ENCODE results near the gene FARP1.

Gene FARP1

DNA sequence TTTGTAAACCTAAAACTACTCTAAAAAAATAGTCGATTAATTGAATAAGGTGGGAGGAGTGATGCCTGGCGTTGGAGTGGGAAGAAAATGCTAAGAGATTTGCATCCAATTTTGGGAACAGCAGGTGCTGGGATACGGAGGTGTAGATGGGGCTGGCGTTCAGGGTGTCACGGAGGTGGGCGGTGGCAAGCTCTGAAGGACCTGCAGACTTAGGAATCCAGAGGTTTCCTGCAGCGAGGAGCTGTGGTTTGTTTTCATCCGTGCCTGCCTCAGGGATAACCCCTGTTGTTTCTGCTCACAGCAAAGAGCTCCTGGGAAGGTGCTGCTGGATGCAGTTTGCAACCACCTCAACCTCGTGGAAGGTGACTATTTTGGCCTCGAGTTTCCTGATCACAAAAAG, 200.6 kb downstream of the FARP1 start:
- Histone ChIP-seq H3K4me3 (no peak overlapping the region), H3K9me3 (no peaks in the 10 kb centered on the region), H3K4me1 (peaks cover 14% of the 10 kb centered on the region), H3K36me3 (replicated peaks) (no peaks in the 10 kb centered on the region), H3K27me3 (ENCODE audit: low read depth) (no peaks in the 10 kb centered on the region)
- DNase-seq (ENCODE audit: low spot score in 2 of 2) = no peak
- in situ Hi-C loops (cut with MboI; ENCODE audit: low sequenced_read_pairs) = no loop called here

DNA sequence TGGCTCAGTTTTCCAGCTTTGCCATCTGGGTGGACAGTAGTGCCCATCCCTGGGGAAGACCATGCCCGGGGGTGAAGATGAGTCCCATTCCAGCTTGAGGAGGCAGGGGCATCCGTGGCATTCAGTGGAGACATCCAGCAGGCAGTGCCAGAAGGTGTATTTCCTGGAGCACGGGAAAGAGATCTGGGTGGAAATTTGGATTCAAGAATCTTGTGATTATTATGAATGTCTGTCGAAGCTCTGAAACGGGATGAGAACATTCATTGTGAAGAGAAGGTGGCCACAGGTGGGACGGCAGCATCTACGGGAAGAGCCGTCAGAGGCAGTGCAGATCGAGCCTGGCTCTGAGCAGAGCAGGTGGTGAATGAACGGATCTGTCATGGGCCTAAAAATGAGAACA, 201.5 kb downstream of the FARP1 start:
- Histone ChIP-seq H3K4me3 (no peak overlapping the region), H3K36me3 (replicated peaks) (no peaks in the 10 kb centered on the region), H3K9me3 (no peaks in the 10 kb centered on the region), H3K27me3 (ENCODE audit: low read depth) (no peaks in the 10 kb centered on the region), H3K4me1 (peaks cover 14% of the 10 kb centered on the region)
- in situ Hi-C loops (cut with MboI; ENCODE audit: low sequenced_read_pairs) = no loop called here
- DNase-seq (ENCODE audit: low spot score in 2 of 2) = no peak

DNA sequence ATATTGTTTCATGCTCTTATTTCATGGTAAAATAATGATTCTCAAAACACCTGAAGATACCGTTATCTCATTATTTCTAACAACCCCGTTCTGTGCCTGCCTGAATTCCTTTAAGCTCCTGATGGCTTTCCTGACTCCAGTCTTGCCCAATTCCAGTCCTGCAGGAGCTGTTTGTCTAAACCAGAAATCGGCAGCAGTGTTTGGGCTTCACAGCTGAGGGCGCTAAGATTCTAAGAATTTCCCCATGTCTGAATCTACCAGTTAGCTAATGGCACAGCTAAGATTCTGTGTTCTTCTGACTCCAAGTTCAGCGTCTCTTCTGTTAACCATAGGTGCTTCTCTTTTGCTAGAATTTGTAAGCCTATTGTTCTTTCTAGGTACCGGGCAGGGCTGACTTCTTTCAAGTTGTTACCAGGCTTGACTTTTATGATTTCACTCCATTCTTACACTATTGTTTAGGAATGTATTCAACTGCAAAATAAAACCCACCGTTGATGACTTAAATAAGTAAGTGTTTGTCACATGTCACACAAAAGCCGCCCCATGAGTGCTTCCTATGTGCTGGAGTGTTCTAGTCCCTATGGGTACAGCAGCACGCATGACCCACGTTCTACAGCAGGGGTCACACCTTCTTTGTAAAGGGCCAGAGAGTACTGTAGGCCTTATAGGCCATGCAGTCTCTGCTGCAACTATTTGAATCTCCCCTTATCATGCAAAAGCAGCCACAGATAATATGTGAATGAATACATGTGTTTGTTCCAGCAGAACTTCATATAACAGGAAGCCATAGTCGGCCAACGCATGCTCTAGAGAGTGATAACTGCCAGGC, 202.4 kb downstream of the FARP1 start:
- H3K4me3 ChIP-seq = no peak overlapping the region
- H3K4me1 ChIP-seq = peaks cover 14% of the 10 kb centered on the region
- in situ Hi-C loops (cut with MboI; ENCODE audit: low sequenced_read_pairs) = no loop called here
- DNase-seq (ENCODE audit: low spot score in 2 of 2) = peak; percentile 64 to 66
- no peaks in the 10 kb centered on the region for H3K36me3 ChIP-seq (replicated peaks)
- no peaks in the 10 kb centered on the region for H3K27me3 ChIP-seq (ENCODE audit: low read depth)
- no peaks in the 10 kb centered on the region for H3K9me3 ChIP-seq

DNA sequence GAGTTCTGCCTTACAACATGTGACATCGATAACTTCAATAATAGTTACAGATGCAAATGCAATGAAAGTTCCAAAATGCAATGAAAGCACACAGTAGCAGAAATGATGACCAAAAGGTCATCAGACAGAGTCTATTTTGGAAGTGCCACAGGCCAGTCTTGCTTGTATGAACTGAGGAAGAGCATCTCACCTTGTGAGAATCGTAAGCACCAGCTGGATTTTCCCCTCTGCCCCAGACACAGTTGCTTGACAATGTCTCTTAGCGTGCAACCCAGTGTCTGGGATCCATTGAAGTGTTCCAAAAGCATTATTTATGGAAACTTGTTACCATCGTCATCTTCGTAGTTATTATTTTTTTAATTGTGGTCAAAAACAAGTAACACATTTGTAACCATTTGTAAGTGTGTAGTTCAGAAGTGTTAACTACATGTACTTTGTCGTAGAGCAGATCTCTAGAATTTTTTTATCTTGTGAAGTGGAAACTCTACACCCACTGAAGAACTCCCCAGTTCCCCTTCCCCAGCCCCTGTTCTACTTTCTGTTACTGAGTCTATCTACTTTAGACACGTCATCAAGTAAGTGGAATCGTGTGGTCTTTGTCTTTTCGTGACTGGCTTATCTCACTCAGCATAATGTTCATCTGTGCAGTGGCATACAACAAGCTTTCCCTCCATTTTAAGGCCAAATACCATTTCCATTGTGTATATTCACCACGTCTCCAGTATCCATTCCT, 204.2 kb downstream of the FARP1 start:
- no peak overlapping the region for H3K4me3 ChIP-seq
- H3K4me1 ChIP-seq = peaks cover 14% of the 10 kb centered on the region
- H3K9me3 ChIP-seq = no peaks in the 10 kb centered on the region
- H3K27me3 ChIP-seq (ENCODE audit: low read depth) = no peaks in the 10 kb centered on the region
- DNase-seq (ENCODE audit: low spot score in 2 of 2) = no peak
- no peaks in the 10 kb centered on the region for H3K36me3 ChIP-seq (replicated peaks)
- in situ Hi-C loops (cut with MboI; ENCODE audit: low sequenced_read_pairs) = no loop called here

DNA sequence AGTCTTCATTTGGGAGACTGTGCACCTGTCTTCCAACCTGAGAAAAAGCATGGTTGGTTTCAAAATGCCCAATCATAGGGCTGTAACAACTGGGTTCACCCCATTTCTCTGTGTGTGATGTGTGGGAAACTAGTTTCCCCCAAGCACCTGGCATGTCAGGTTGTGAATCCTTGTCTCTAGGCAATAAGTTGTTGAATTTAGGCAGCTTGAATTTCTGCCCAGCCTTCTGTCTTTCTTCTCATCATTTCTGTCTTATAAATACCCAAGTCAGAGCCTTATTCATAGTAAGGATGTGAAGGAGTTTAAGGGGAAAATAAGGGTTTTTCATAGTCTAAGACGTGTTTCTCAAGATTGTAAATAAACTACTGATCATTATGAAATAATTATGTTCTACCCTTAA, 204.9 kb downstream of the FARP1 start:
- in situ Hi-C loops (cut with MboI; ENCODE audit: low sequenced_read_pairs) = no loop called here
- no peaks in the 10 kb centered on the region for H3K36me3 ChIP-seq (replicated peaks)
- DNase-seq (ENCODE audit: low spot score in 2 of 2) = no peak
- H3K9me3 ChIP-seq = no peaks in the 10 kb centered on the region
- peaks cover 14% of the 10 kb centered on the region for H3K4me1 ChIP-seq
- no peak overlapping the region for H3K4me3 ChIP-seq
- H3K27me3 ChIP-seq (ENCODE audit: low read depth) = no peaks in the 10 kb centered on the region

DNA sequence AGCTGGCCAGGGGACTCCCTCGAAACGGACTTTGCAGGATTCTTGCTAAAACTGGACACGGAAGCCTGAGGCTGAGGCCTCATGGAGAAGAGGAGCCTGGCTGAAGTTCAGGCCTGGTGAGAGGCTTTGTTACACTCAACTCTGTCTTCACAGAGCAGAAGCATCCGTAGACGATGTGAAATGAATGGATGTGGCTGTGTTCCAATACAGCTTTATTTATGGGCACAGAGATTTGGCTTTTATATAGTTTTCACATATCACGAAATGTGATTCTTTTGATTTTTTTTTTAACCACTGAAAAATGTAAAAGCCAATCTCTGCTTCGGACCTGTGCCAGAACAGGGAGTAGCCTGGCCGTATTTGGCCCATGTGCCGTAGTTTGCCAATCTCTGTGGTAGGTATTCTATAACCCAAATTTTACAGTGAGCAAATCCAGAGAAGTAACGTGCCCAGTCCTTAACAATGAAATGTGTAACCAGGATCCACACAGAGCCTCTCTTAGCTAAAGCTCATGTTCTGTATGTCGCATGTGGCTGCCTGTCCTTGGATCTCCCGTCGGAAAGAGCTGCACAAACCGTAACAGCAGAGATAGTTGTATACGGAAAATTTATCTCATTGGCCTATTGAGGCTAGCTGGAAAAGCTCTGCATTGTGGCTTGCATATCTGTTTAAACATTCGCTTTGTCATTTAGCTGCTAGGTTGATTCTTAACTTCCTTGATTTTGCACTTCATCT, 205.7 kb downstream of the FARP1 start:
- H3K27me3 ChIP-seq (ENCODE audit: low read depth) = no peaks in the 10 kb centered on the region
- no peaks in the 10 kb centered on the region for H3K36me3 ChIP-seq (replicated peaks)
- in situ Hi-C loops (cut with MboI; ENCODE audit: low sequenced_read_pairs) = no loop called here
- no peak overlapping the region for H3K4me3 ChIP-seq
- peaks cover 14% of the 10 kb centered on the region for H3K4me1 ChIP-seq
- no peak for DNase-seq (ENCODE audit: low spot score in 2 of 2)
- H3K9me3 ChIP-seq = no peaks in the 10 kb centered on the region

DNA sequence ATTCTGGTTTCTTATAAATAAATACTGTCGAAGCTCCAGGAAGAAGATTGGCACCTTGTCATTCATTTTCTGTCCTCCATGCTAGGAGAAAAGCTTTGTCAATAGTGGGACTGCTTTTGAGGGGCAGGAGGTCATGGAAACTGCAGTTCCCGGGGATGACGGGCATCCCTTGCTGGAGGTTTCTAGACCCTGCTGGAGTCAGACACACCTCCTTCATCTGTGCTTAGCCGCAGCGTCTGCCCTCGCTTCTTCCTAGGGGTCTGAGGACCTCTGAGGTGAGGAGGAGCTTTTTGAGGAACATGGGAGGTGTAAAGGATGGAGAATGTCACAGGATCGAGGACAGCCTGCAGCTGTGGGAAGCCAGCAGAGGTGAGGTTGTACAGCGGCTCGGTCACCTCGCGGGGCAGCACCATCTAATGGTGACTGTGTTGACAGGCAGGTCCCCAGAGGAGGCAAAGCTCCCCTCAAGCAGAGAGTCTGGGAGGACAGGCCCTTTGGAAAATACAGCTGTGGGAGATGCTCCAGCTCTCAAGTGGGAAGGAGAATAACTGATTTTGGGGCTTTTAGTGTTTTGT, 206.9 kb downstream of the FARP1 start:
- H3K27me3 ChIP-seq (ENCODE audit: low read depth) = no peaks in the 10 kb centered on the region
- H3K4me1 ChIP-seq = peaks cover 11% of the 10 kb centered on the region
- no peak overlapping the region for H3K4me3 ChIP-seq
- in situ Hi-C loops (cut with MboI; ENCODE audit: low sequenced_read_pairs) = no loop called here
- no peaks in the 10 kb centered on the region for H3K9me3 ChIP-seq
- H3K36me3 ChIP-seq (replicated peaks) = no peaks in the 10 kb centered on the region
- DNase-seq (ENCODE audit: low spot score in 2 of 2) = peak in 1 of 2 experiments; percentile 28

DNA sequence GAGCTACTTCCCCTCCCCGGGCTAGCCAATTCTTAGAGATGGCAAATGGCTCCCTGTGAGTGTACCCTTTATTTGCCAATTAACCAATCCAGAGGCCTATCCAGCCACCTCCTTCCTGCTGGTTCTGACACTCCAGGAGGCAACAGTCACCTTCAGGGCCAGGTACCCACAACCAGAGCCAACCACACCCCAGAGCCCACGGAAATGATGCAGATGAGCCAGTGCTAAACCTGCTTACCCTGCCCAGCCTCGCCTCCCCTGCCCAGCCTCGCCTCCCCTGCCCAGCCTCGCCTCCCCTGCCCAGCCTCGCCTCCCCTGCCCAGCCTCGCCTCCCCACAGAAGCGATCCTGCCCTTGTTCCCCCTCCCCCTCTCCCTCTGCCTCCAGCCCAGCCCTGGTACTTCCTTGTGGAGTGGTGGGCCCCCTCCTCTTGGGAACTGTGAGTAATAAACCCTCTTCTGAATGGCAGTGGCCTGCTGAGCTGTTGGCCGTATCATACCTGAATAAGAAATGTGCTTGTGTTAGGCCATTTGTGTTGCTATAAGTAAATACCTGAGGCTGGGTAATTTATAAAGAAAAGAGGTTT, 207.9 kb downstream of the FARP1 start:
- Histone ChIP-seq H3K27me3 (ENCODE audit: low read depth) (no peaks in the 10 kb centered on the region), H3K9me3 (no peaks in the 10 kb centered on the region), H3K4me3 (no peak overlapping the region), H3K4me1 (peaks cover under 1% of the 10 kb centered on the region), H3K36me3 (replicated peaks) (no peaks in the 10 kb centered on the region)
- DNase-seq (ENCODE audit: low spot score in 2 of 2) = no peak
- in situ Hi-C loops (cut with MboI; ENCODE audit: low sequenced_read_pairs) = no loop called here

DNA sequence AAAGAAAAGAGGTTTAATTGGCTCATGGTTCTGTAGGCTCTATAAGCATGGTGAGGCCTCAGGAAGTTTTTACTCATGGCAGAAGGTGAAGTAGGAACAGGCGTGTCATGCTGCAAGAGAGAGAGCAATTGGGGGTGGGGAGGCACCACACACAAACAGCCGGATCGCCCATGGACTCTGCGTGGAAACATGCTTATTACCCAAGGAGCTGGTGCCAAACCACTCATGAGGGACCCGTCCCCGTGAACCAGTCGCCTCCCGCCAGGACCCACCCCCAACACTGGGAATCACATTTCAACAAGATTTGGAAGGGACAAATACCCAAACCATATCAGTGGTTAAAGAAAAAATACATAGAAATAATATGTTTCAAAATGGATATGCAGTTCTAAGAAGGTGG, 208.7 kb downstream of the FARP1 start:
- Histone ChIP-seq H3K4me1 (no peaks in the 10 kb centered on the region), H3K27me3 (ENCODE audit: low read depth) (no peaks in the 10 kb centered on the region), H3K9me3 (no peaks in the 10 kb centered on the region), H3K4me3 (no peak overlapping the region), H3K36me3 (replicated peaks) (no peaks in the 10 kb centered on the region)
- in situ Hi-C loops (cut with MboI; ENCODE audit: low sequenced_read_pairs) = no loop called here
- DNase-seq (ENCODE audit: low spot score in 2 of 2) = no peak

DNA sequence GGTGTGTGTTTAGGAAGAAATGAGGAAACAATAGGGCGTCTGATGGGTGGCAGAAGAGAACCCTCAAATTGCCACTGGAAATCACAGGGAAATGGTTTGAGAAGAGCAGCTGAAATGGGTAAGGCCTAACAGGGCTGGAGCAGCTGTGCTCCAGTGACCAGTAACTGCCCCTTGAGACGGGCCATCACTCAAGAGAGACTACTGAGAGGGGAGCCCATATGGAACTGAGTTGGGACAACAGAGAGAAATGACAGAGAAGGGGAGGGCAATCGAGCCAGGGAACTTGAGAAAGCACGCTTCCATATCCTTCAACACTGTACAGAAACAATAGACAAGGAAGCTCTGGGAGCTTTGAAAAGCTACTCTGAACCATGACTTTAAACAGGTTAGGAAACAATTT, 209.3 kb downstream of the FARP1 start:
- in situ Hi-C loops (cut with MboI; ENCODE audit: low sequenced_read_pairs) = no loop called here
- Histone ChIP-seq H3K36me3 (replicated peaks) (no peaks in the 10 kb centered on the region), H3K27me3 (ENCODE audit: low read depth) (no peaks in the 10 kb centered on the region), H3K4me1 (no peaks in the 10 kb centered on the region), H3K9me3 (no peaks in the 10 kb centered on the region), H3K4me3 (no peak overlapping the region)
- no peak for DNase-seq (ENCODE audit: low spot score in 2 of 2)

DNA sequence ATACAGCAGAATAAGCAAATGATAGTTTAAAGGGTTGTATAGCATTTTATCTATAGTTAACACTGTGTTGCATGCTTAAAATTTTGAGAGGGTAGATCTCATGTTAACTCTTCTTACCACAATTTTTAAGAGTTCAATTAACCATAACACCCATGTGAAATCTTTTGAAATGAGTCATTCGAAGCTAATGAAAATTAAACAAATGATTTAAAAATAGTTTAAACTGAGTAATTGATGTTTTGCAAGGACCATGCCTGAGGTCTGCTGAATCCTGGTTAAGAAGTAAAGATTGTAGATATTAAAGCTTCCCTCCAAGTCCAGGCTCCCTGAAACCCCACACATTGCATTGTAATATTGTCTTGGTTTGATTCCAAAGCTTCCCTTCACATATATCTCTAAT, 210.9 kb downstream of the FARP1 start:
- Histone ChIP-seq H3K27me3 (ENCODE audit: low read depth) (no peaks in the 10 kb centered on the region), H3K4me1 (no peaks in the 10 kb centered on the region), H3K4me3 (no peak overlapping the region), H3K9me3 (no peaks in the 10 kb centered on the region), H3K36me3 (replicated peaks) (no peaks in the 10 kb centered on the region)
- in situ Hi-C loops (cut with MboI; ENCODE audit: low sequenced_read_pairs) = no loop called here
- no peak for DNase-seq (ENCODE audit: low spot score in 2 of 2)

DNA sequence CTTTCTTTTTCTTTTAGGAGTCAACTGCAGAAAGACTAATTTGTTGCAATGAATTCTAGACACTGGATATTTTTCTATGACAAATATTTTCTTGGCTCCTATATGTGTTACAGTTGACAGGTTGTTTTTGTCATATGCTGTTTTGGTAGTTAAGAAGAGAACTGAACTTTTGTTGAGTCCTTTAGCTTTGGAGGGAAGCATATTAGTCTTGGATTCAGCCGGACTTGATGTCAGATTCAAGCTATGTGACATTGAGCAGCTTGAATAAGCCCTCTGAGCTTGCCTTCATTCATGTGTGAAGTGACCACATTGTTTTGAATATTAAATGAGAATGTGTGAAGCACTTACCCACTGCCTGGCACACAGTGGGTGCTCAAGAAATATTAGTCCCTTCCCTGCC, 216.0 kb downstream of the FARP1 start:
- H3K4me1 ChIP-seq = no peaks in the 10 kb centered on the region
- in situ Hi-C loops (cut with MboI; ENCODE audit: low sequenced_read_pairs) = no loop called here
- H3K4me3 ChIP-seq = no peak overlapping the region
- DNase-seq (ENCODE audit: low spot score in 2 of 2) = no peak
- H3K9me3 ChIP-seq = no peaks in the 10 kb centered on the region
- no peaks in the 10 kb centered on the region for H3K27me3 ChIP-seq (ENCODE audit: low read depth)
- H3K36me3 ChIP-seq (replicated peaks) = no peaks in the 10 kb centered on the region

DNA sequence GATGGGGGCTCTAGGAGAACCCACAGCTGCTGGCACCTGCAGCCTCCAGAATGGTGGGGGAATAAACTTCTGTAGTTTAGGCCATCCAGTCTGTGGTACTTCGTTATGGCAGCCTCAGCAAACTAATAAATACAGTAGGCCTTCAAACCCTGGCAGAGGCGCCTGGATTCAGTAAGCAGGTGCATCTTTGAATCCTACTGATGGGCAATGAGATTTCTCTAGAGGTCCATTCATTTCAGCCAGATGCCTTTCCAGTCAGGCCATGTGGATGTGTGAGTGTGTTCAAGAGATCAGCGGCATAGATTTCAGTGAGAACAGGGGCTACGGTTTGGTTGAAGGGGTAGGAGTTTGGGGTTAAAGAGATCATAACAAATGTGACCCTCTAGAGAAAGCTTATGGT, 217.7 kb downstream of the FARP1 start:
- in situ Hi-C loops (cut with MboI; ENCODE audit: low sequenced_read_pairs) = no loop called here
- Histone ChIP-seq H3K27me3 (ENCODE audit: low read depth) (no peaks in the 10 kb centered on the region), H3K36me3 (replicated peaks) (no peaks in the 10 kb centered on the region), H3K4me3 (no peak overlapping the region), H3K9me3 (no peaks in the 10 kb centered on the region), H3K4me1 (peaks cover 7% of the 10 kb centered on the region)
- DNase-seq (ENCODE audit: low spot score in 2 of 2) = no peak

Data from HAP-1 (cell line).